HepG2 (cell line): Measurements from ENCODE around the gene BLZF1. TPM values are rescaled to one million over a fixed set of nuclear protein-coding genes. Genes with fewer than 3 reads are reported as not detected.

Experiments used
- ATAC-seq: fragments of 200-7000 bp; cut with Tn5 transposase; 3 replicates; pipeline ENCODE4 v1.9.1; 2020; ENCODE audit warnings: mild to moderate bottlenecking, moderate library complexity
- BruUV-seq: library from RNA; stranded (reverse); fragments of 400-500 nt; replicated peaks from 2 replicates; lab custom pipeline; 2021; lab: Mats Ljungman, UMichigan
- CTCF ChIA-PET: fragments of 300-600 bp; formaldehyde crosslinking; extraction: SDS; loops from one replicate; lab custom pipeline; 2021; ENCODE audit warnings: low total read pairs, inconsistent platforms, low intra/inter-chr PET ratio; lab: Yijun Ruan, JAX
- POLR2A ChIA-PET: fragments of 350-600 bp; sonication (Branson Sonifier 250); formaldehyde crosslinking; loops from one replicate; lab custom pipeline; 2020; ENCODE audit warnings: antibody characterized with exemption, inconsistent platforms; lab: Yijun Ruan, JAX
- DNase-seq: peaks from one replicate; pipeline ENCODE4 v3.0.0-alpha.2; 2015; ENCODE audit warnings: low spot score
- FAIRE-seq: peaks from 3 replicates; lab custom pipeline; 2011; peaks lifted over from hg19 to GRCh38; lab: Jason Lieb, UNC
- H2AFZ ChIP-seq: one replicate; pipeline ENCODE4 v1.6.1; 2011; ENCODE audit warnings: low read length, inconsistent platforms
- H3K27ac ChIP-seq: fragments of 300-600 bp; 3 replicates; pipeline ENCODE4 v1.8.0; 2011; ENCODE audit warnings: mixed run types, mild to moderate bottlenecking, mixed read lengths, low read length, inconsistent platforms; ENCODE audit not compliant: insufficient read depth; ENCODE audit errors: extremely low read length
- H3K27me3 ChIP-seq, 2 experiments: fragments of 200-600 bp in 1 of 2; 2 replicates in 1 of 2; 3 replicates in 1 of 2; pipeline versions ENCODE4 v1.6.0 to v1.8.0; 2011; ENCODE audit warnings: low read length in 2 of 2, mild to moderate bottlenecking in 2 of 2, moderate library complexity in 2 of 2, inconsistent platforms in 1 of 2; ENCODE audit not compliant: insufficient read depth in 2 of 2, control insufficient read depth in 1 of 2
- H3K36me3 ChIP-seq, 2 experiments: fragments of 200-600 bp in 1 of 2; replicated peaks in 1 of 2; 2 replicates in 1 of 2; 3 replicates in 1 of 2; pipeline versions ENCODE4 v1.5.1 to v1.8.0; 2011; ENCODE audit warnings: low read length in 2 of 2, inconsistent platforms in 1 of 2; ENCODE audit not compliant: insufficient read depth in 2 of 2, control insufficient read depth in 1 of 2
- H3K4me1 ChIP-seq: 2 replicates; pipeline ENCODE4 v1.5.1; 2012; ENCODE audit warnings: low read length, inconsistent platforms; ENCODE audit not compliant: insufficient read depth
- H3K4me2 ChIP-seq: 2 replicates; pipeline ENCODE4 v1.6.0; 2011; ENCODE audit warnings: low read depth, low read length, inconsistent platforms
- H3K4me3 ChIP-seq, 3 experiments: fragments of 200-600 bp in 1 of 3; sonication (generic), shearing (Covaris generic) in 1 of 3; replicated peaks in 1 of 3; 2 replicates each; pipeline ENCODE4 v1.5.1; 2011 to 2016; ENCODE audit warnings: low read length in 3 of 3, inconsistent platforms in 2 of 3, low read depth in 2 of 3, mild to moderate bottlenecking in 2 of 3, control low read depth in 1 of 3, mixed read lengths in 1 of 3; ENCODE audit not compliant: insufficient read depth in 1 of 3
- H3K79me2 ChIP-seq: one replicate; pipeline ENCODE4 v1.6.1; 2011; ENCODE audit warnings: low read length, inconsistent platforms; ENCODE audit not compliant: insufficient read depth
- H3K9ac ChIP-seq: 2 replicates; pipeline ENCODE4 v1.6.0; 2011; ENCODE audit warnings: mild to moderate bottlenecking, low read depth, low read length, inconsistent platforms; ENCODE audit not compliant: insufficient read depth
- H3K9me3 ChIP-seq: 2 replicates; pipeline ENCODE4 v1.5.1; 2012; ENCODE audit warnings: mild to moderate bottlenecking, low read length
- H4K20me1 ChIP-seq: 2 replicates; pipeline ENCODE4 v1.6.0; 2011; ENCODE audit warnings: inconsistent platforms, mild to moderate bottlenecking, low read length, moderate library complexity; ENCODE audit not compliant: insufficient read depth
- MAFK ChIP-seq, 2 experiments: IDR thresholded peaks in 1 of 2; conservative IDR thresholded peaks in 1 of 2; 2 replicates each; pipeline ENCODE4 v1.6.1; 2011; ENCODE audit warnings: improper control_type of control experiment in 2 of 2, low read length in 2 of 2
- ZNF17 ChIP-seq: sonication (generic); formaldehyde crosslinking; IDR thresholded peaks from 2 replicates; pipeline ENCODE4 v1.5.0; 2020; ENCODE audit warnings: mild to moderate bottlenecking, missing genetic modification reagents
- ZNF317 ChIP-seq: sonication (generic); formaldehyde crosslinking; IDR thresholded peaks from 2 replicates; pipeline ENCODE4 v1.5.0; 2020; ENCODE audit warnings: mild to moderate bottlenecking, missing genetic modification reagents
- WGBS: methylation state at CpG from one replicate; pipeline ENCODE4 v1.1.6; 2017; ENCODE audit warnings: low lambda C conversion rate; 5-methylcytosine and 5-hydroxymethylcytosine counted together
- in situ Hi-C: cut with HindIII; loops from 2 replicates; pipeline ENCODE4 v1.10.0; 2017; ENCODE audit warnings: low pct_unique_long_range_greater_than_20kb; ENCODE audit not compliant: extremely low pct_ligation_motif_present
- intact Hi-C: fragments of 100-400 bp; cut with micrococcal nuclease; formaldehyde crosslinking; loops from one replicate; pipeline ENCODE4 v1.10.0; 2022; ENCODE audit not compliant: unreplicated experiment
- polyA plus RNA-seq, 8 experiments: library from polyadenylated mRNA; depleted of rRNA in 3 of 8; stranded (reverse) in 7 of 8; unstranded in 1 of 8; fragments of >200 nt; fragmentation: Illumina TruSeq in 4 of 8; extraction: Trizol in 4 of 8; gene quantifications; 2 replicates each; pipeline versions ENCODE4 v1.2.1 to v1.2.3, GENCODE V29; 2011 to 2016; ENCODE audit warnings: low read depth in 4 of 8, missing spikeins in 1 of 8, mixed read lengths in 1 of 8; ENCODE audit not compliant: insufficient read depth in 1 of 8
- total RNA-seq, 5 experiments: library from RNA; depleted of rRNA; stranded (reverse); fragments of >200 nt; fragmentation: Illumina TruSeq; extraction: Trizol; gene quantifications; 2 replicates each; pipeline ENCODE4 v1.2.3, GENCODE V29; 2016; ENCODE audit warnings: low read depth in 1 of 5

BLZF1 gene
- total and polyA plus RNA-seq, 2 of the 13 experiments (the other 11 are each of a cell fraction or from before 2014, with no cell fraction given): 4.5 to 13.7 TPM

- ChIA-PET CTCF (no interaction called here), POLR2A (no interaction called here)
- Histone ChIP-seq H3K4me3 (no peak overlapping the region), H3K79me2 (no peaks in the 10 kb centered on the region), H3K27me3 (no peaks in the 10 kb centered on the region), H3K9me3 (no peaks in the 10 kb centered on the region), H2AFZ (no peak overlapping the region), H3K36me3 (no peaks in the 10 kb centered on the region), H3K9ac (no peak overlapping the region), H4K20me1 (no peaks in the 10 kb centered on the region), H3K27ac (no peak overlapping the region), H3K4me2 (no peak overlapping the region), H3K4me1 (peaks cover 18% of the 10 kb centered on the region)
- TF ChIP-seq ZNF317 (no peak), MAFK (conservative IDR thresholded peaks at IDR 0.05 in 1 of 2, IDR thresholded peaks at IDR 0.05 in 1 of 2; ENCODE audit: low read length in 2 of 2) (peak in 1 of 2 experiments; percentile 13; a peak in 2 of 4 replicates)
- in situ Hi-C loops (loop anchor here (5.0 to 10.0 kb wide), 2 partner anchors 221 to 734 kb away; no protein-coding TSS in a partner anchor), intact Hi-C loops (loop anchor here (5.0 kb wide), 3 partner anchors 199 to 359 kb away; partner anchors contain the start of gene ATP1B1)
- BruUV-seq: no TSS peak
- WGBS: 93% methylated on average over 3 of the region's 3 CpGs
- FAIRE-seq (no peak), ATAC-seq (no peak), DNase-seq (no peak)
Measured at GRCh38 chr1:169346036-169346589, 21.9 kb upstream of the BLZF1 start.

- no peak for FAIRE-seq
- peaks cover 14% of the 10 kb centered on the region for H3K4me1 ChIP-seq
- no TSS peak for BruUV-seq
- H3K79me2 ChIP-seq: no peaks in the 10 kb centered on the region
- no peak for TF ChIP-seq ZNF17 (CRISPR knock-in tag)
- WGBS: 90% methylated on average over 2 of the region's 2 CpGs
- no peak for DNase-seq
- H4K20me1 ChIP-seq: no peaks in the 10 kb centered on the region
- H3K27me3 ChIP-seq: no peaks in the 10 kb centered on the region
- ATAC-seq: no peak
- H3K9me3 ChIP-seq: no peaks in the 10 kb centered on the region
- no peak overlapping the region for H3K4me2 ChIP-seq
- no peak overlapping the region for H2AFZ ChIP-seq
- no peak overlapping the region for H3K9ac ChIP-seq
- intact Hi-C loops: loop anchor here (1.0 to 5.0 kb wide), 5 partner anchors 77 to 745 kb away; partner anchors contain the start of gene ATP1B1
- no peaks in the 10 kb centered on the region for H3K36me3 ChIP-seq
- no peak overlapping the region for H3K4me3 ChIP-seq
- CTCF ChIA-PET: interaction anchor here (1.2 to 2.2 kb wide), 3 partner anchors 360 to 744 kb away, joined by 3 to 13 read pairs (median 6); no protein-coding TSS in a partner anchor
- in situ Hi-C loops: loop anchor here (5.0 to 10.0 kb wide), 2 partner anchors 223 to 736 kb away; no protein-coding TSS in a partner anchor
- no peak overlapping the region for H3K27ac ChIP-seq
- POLR2A ChIA-PET: interaction anchor here (0.9 to 1.2 kb wide), 5 partner anchors 236 to 744 kb away, joined by 3 to 4 read pairs (median 3); no protein-coding TSS in a partner anchor
Measured at GRCh38 chr1:169347688-169348382, 20.2 kb upstream of the BLZF1 start.
